Activated CD8-positive, alpha-beta T cell treated with anti-CD3 and anti-CD28 coated beads for 36 hours (primary cell): ENCODE data around the gene IGSF23. TPM values are rescaled to one million over a fixed set of nuclear protein-coding genes. Genes with fewer than 3 reads are reported as not detected.
A peak's percentile ranks its signal among the peaks of the same experiment; 100 is the strongest.

Source experiments
- ATAC-seq: fragments of 200-7000 bp; cut with Tn5 transposase; one replicate; pipeline ENCODE4 v1.10.0; 2021; ENCODE audit warnings: mild to moderate bottlenecking, moderate library complexity
- CTCF ChIA-PET: fragments of 350-600 bp; sonication (Branson Sonifier 250); formaldehyde crosslinking; loops from one replicate; lab custom pipeline; 2021; ENCODE audit warnings: antibody characterized with exemption; lab: Charles Lee
- POLR2A ChIA-PET: fragments of 350-600 bp; sonication (Branson Sonifier 250); formaldehyde crosslinking; loops from one replicate; lab custom pipeline; 2021; ENCODE audit warnings: antibody characterized with exemption; lab: Charles Lee
- DNase-seq: peaks from one replicate; pipeline ENCODE4 v3.0.0-alpha.2; 2020
- H3K27ac Mint-ChIP-seq: one replicate; pipeline ENCODE4 v1.8.0; 2021; ENCODE audit warnings: mild to moderate bottlenecking, mixed read lengths
- H3K27me3 Mint-ChIP-seq: one replicate; pipeline ENCODE4 v1.8.0; 2021; ENCODE audit warnings: mixed read lengths
- H3K36me3 Mint-ChIP-seq: one replicate; pipeline ENCODE4 v1.8.0; 2021; ENCODE audit warnings: low read depth, mixed read lengths
- H3K4me1 Mint-ChIP-seq: one replicate; pipeline ENCODE4 v1.8.0; 2021; ENCODE audit warnings: low read depth, mixed read lengths
- H3K4me3 Mint-ChIP-seq: one replicate; pipeline ENCODE4 v1.8.0; 2021; ENCODE audit warnings: mild to moderate bottlenecking, moderate library complexity, mixed read lengths
- H3K9me3 Mint-ChIP-seq: one replicate; pipeline ENCODE4 v1.8.0; 2021; ENCODE audit warnings: mixed read lengths
- intact Hi-C: fragments of 100-400 bp; cut with micrococcal nuclease; formaldehyde crosslinking; loops from one replicate; pipeline ENCODE4 v1.10.0; 2022
- total RNA-seq, 2 experiments: library from RNA; stranded (reverse); gene quantifications; one replicate each; pipeline ENCODE4 v1.2.3, GENCODE V29; 2021
- TF ChIP-seq, protein P1 (sequence below): fragments of 200-600 bp; IDR thresholded peaks from one replicate; pipeline ENCODE4 v1.8.0; 2022; ENCODE audit warnings: antibody characterized with exemption, mild to moderate bottlenecking

IGSF23 gene
- total RNA-seq, 2 experiments from 2014 or later: not detected

DNA sequence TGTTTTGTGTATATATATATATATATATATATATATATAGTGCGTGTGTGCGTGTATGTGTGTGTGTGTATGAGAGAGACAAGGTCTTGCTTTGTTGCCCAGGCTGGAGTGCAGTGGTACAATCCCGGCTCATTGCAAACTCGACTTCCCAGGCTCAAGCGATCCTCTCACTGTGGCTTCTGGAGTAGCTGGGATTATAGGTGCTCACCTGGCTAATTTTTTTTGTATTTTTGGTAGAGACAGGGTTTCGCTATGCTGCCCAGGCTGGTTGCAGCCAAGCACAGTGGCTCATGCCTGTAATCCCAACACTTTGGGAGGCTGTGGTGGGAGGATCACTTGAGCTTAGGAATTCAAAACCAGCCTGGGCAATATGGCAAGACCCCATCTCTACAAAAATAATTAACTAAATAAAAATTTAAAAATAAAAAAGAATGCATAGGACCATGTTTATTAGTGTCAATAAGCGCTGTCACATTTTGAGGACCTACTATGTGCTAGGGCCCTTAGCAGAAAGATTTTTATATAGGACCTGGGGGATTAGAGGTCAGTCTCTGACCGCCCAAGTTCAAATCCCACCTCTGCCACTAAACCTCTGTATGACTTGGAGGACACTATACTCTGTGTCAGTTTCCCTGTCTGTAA is 32.2 kb downstream of the IGSF23 start:
- Mint-ChIP-seq H3K4me1 (peaks cover 6% of the 10 kb centered on the region), H3K4me3 (peak overlapping the region; percentile 31), H3K27me3 (peaks cover 20% of the 10 kb centered on the region), H3K27ac (no peak overlapping the region), H3K9me3 (no peaks in the 10 kb centered on the region), H3K36me3 (no peaks in the 10 kb centered on the region)
- ChIA-PET CTCF (no interaction called here), POLR2A (interaction anchor here (1.5 kb wide), 1 partner anchor 9 kb away, joined by 3 read pairs; no protein-coding TSS in a partner anchor)
- TF ChIP-seq, protein P1, sequence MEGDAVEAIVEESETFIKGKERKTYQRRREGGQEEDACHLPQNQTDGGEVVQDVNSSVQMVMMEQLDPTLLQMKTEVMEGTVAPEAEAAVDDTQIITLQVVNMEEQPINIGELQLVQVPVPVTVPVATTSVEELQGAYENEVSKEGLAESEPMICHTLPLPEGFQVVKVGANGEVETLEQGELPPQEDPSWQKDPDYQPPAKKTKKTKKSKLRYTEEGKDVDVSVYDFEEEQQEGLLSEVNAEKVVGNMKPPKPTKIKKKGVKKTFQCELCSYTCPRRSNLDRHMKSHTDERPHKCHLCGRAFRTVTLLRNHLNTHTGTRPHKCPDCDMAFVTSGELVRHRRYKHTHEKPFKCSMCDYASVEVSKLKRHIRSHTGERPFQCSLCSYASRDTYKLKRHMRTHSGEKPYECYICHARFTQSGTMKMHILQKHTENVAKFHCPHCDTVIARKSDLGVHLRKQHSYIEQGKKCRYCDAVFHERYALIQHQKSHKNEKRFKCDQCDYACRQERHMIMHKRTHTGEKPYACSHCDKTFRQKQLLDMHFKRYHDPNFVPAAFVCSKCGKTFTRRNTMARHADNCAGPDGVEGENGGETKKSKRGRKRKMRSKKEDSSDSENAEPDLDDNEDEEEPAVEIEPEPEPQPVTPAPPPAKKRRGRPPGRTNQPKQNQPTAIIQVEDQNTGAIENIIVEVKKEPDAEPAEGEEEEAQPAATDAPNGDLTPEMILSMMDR: no peak
- DNase-seq: no peak
- ATAC-seq: no peak
- intact Hi-C loops: no loop called here

GRCh38 chr19:44646049-44646416 is 32.7 kb downstream of the IGSF23 start:
- H3K4me3 Mint-ChIP-seq: no peak overlapping the region
- intact Hi-C loops: no loop called here
- no peak overlapping the region for H3K27ac Mint-ChIP-seq
- POLR2A ChIA-PET: interaction anchor here (1.5 kb wide), 1 partner anchor 9 kb away, joined by 3 read pairs; no protein-coding TSS in a partner anchor
- H3K9me3 Mint-ChIP-seq: no peaks in the 10 kb centered on the region
- peaks cover 19% of the 10 kb centered on the region for H3K27me3 Mint-ChIP-seq
- H3K4me1 Mint-ChIP-seq: peaks cover 6% of the 10 kb centered on the region
- DNase-seq: no peak
- no peaks in the 10 kb centered on the region for H3K36me3 Mint-ChIP-seq
- CTCF ChIA-PET: no interaction called here
- ATAC-seq: no peak
- TF ChIP-seq, protein P1: no peak

DNA sequence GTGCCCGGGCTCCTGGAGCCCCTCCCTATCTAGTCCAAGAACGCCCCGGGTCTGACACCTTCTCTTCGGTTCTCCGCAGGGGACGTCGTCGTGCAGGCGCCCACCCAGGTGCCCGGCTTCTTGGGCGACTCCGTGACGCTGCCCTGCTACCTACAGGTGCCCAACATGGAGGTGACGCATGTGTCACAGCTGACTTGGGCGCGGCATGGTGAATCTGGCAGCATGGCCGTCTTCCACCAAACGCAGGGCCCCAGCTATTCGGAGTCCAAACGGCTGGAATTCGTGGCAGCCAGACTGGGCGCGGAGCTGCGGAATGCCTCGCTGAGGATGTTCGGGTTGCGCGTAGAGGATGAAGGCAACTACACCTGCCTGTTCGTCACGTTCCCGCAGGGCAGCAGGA is 33.8 kb downstream of the IGSF23 start:
- DNase-seq (no peak), ATAC-seq (no peak)
- H3K36me3 Mint-ChIP-seq: peaks cover 3% of the 10 kb centered on the region
- H3K27ac Mint-ChIP-seq: no peak overlapping the region
- H3K27me3 Mint-ChIP-seq: peaks cover 12% of the 10 kb centered on the region
- peaks cover 6% of the 10 kb centered on the region for H3K4me1 Mint-ChIP-seq
- no peak overlapping the region for H3K4me3 Mint-ChIP-seq
- no peaks in the 10 kb centered on the region for H3K9me3 Mint-ChIP-seq
- ChIA-PET CTCF (no interaction called here), POLR2A (interaction anchor here (1.5 kb wide), 1 partner anchor 7 kb away, joined by 3 read pairs; no protein-coding TSS in a partner anchor)
- intact Hi-C loops: no loop called here
- TF ChIP-seq, protein P1: no peak

- TF ChIP-seq, protein P1: no peak
- ATAC-seq: no peak
- intact Hi-C loops: no loop called here
- ChIA-PET CTCF (interaction anchor here (1.3 to 1.9 kb wide), 3 partner anchors 8 to 136 kb away, joined by 4 to 7 read pairs (median 5); no protein-coding TSS in a partner anchor), POLR2A (no interaction called here)
- Mint-ChIP-seq H3K4me1 (peaks cover 2% of the 10 kb centered on the region), H3K36me3 (peaks cover 4% of the 10 kb centered on the region), H3K4me3 (no peak overlapping the region), H3K27ac (no peak overlapping the region), H3K9me3 (no peaks in the 10 kb centered on the region), H3K27me3 (peaks cover 8% of the 10 kb centered on the region)
- no peak for DNase-seq
Measured at GRCh38 chr19:44648631-44649251, 35.4 kb downstream of the IGSF23 start.

DNA sequence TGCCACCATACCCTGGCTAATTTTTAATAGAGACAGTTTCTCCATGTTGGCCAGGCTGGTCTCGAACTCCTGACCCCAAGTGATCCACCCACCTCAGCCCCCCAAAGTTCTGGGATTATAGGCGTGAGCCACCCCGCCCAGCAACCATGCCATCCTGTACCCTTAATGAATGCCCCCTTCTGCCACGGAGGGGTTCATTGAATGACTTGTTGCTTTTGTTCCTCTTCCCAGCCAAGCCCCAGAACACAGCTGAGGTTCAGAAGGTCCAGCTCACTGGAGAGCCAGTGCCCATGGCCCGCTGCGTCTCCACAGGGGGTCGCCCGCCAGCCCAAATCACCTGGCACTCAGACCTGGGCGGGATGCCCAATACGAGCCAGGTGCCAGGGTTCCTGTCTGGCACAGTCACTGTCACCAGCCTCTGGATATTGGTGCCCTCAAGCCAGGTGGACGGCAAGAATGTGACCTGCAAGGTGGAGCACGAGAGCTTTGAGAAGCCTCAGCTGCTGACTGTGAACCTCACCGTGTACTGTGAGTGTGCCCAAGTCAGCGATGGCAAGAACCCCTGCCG is 36.3 kb downstream of the IGSF23 start:
- ChIA-PET POLR2A (no interaction called here), CTCF (interaction anchor here (1.9 kb wide), 1 partner anchor 79 kb away, joined by 7 read pairs; no protein-coding TSS in a partner anchor)
- Mint-ChIP-seq H3K9me3 (no peaks in the 10 kb centered on the region), H3K27ac (no peak overlapping the region), H3K4me1 (peaks cover 5% of the 10 kb centered on the region), H3K4me3 (no peak overlapping the region), H3K27me3 (peaks cover 8% of the 10 kb centered on the region), H3K36me3 (peaks cover 7% of the 10 kb centered on the region)
- TF ChIP-seq, protein P1: no peak
- no peak for ATAC-seq
- DNase-seq: no peak
- intact Hi-C loops: no loop called here
